ENCODE data around the gene ELP4. TPM values are rescaled to one million over a fixed set of nuclear protein-coding genes. Genes with fewer than 3 reads are reported as not detected.

The ELP4 gene
- total and polyA plus RNA-seq, 7 donors, result 4.2 to 12.9 (median 8.2) TPM

DNA sequence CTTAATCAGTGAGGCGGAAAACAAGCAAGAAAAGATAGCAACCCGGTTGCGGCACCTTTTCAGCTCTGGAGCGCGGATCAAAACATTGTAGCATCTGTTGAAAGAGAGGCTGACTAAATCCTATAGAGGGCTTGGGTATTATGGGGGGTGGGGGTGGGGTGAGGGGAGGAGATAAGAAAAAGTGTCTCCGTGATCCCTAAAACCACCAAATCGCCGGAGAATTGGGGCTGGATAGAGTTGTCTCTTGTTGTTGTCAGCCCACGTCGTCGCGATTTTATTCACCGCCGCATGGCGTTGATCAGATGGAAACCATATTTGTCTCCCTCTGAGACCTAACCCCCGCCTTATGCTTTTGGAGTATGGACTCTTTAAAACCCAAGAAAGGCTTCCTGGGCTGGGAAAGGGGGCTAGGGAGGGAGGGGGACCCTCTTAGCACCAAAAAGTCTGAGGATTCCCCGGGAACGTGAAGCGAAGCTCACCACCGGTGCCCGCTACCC lies 288.5 kb downstream of the ELP4 start:
- WGBS, 3 donors, result 4 to 7% (median 7%) methylated on average over 21 of the region's 21 CpGs

DNA sequence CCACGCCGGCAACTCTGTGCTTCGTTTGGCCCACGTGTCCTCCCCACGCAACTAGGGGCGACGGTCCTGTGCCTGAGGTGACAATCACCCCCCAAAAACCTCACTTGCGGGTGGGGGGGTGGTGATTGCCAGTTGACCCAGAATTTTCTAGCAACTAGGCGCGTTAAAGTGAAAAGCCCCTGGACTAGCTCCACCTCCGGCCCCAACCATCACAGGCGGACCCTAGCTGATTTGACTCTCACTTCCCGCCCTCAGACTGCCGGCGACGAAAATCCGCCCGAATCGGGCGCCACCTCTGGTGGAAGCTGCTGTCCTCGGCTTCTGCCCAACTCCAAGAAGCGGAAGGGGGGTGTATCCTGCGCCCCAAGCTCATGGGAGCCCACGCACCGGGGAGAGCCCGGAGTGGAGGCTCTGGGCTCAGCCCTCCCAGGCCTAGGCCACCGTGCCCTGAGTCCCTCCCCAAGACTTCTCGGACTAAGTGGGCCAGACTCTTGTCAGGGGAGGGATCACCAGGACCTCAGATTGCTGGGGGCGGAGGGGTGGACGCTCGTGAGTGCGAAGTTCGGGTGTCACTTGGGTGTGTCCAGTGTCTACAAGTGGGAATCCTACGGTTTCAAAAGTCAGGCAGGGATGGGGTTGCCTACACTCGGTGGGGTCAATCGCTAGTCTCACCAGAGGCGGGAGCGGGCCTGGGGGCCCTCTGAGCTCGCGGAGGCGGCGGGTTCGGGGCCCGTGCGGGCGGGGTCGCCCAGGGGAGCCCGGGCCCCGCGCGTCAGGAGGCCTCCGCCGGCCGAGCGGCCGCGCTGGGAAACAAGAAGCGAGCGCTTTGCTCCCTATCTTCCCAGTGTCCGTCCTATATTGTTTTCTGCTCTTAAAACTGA lies 289.2 kb downstream of the ELP4 start:
- 2 to 3% (median 3%) methylated on average over 55 to 60 of the region's 60 CpGs for WGBS, 3 donors
- ATAC-seq (peak in 3 of 4 donors; percentile 21 to 58 (median 52)), DNase-seq (peak in 1 of 2 donors; percentile 54)
- no peak overlapping the region for H3K27ac ChIP-seq
- H3K4me1 ChIP-seq, result peaks cover 19% of the 10 kb centered on the region
- H3K9me3 ChIP-seq, result no peaks in the 10 kb centered on the region
- H3K4me3 ChIP-seq, result peak overlapping the region; percentile 54
- TF ChIP-seq, protein P1, sequence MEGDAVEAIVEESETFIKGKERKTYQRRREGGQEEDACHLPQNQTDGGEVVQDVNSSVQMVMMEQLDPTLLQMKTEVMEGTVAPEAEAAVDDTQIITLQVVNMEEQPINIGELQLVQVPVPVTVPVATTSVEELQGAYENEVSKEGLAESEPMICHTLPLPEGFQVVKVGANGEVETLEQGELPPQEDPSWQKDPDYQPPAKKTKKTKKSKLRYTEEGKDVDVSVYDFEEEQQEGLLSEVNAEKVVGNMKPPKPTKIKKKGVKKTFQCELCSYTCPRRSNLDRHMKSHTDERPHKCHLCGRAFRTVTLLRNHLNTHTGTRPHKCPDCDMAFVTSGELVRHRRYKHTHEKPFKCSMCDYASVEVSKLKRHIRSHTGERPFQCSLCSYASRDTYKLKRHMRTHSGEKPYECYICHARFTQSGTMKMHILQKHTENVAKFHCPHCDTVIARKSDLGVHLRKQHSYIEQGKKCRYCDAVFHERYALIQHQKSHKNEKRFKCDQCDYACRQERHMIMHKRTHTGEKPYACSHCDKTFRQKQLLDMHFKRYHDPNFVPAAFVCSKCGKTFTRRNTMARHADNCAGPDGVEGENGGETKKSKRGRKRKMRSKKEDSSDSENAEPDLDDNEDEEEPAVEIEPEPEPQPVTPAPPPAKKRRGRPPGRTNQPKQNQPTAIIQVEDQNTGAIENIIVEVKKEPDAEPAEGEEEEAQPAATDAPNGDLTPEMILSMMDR (IDR thresholded peaks at IDR 0.05), result no peak
- no peaks in the 10 kb centered on the region for H3K36me3 ChIP-seq (ENCODE audit: insufficient read depth in 1 of 2, low read depth in 1 of 2)
- peaks cover 0 to 83% (median 52%) of the 10 kb centered on the region in 3 donors for H3K27me3 ChIP-seq (ENCODE audit: insufficient read depth in 3 of 3, low read length in 2 of 3)
- intact Hi-C loops (cut with DNase I), result loop anchor here in 1 of 2 donors (10.0 kb wide), 1 partner anchor 154 kb away; no protein-coding TSS in a partner anchor

More for the DNA sequence above, 288.5 kb downstream of the ELP4 start:
- TF ChIP-seq, protein P1 (IDR thresholded peaks at IDR 0.05), result no peak
- Histone ChIP-seq H3K4me3 (peak overlapping the region; percentile 54), H3K36me3 (ENCODE audit: insufficient read depth in 1 of 2, low read depth in 1 of 2) (no peaks in the 10 kb centered on the region), H3K9me3 (no peaks in the 10 kb centered on the region), H3K4me1 (peaks cover 19% of the 10 kb centered on the region), H3K27ac (no peak overlapping the region), H3K27me3 (ENCODE audit: insufficient read depth in 3 of 3, low read length in 2 of 3) (peaks cover 0 to 76% (median 46%) of the 10 kb centered on the region in 3 donors)
- ATAC-seq (peak in 1 of 4 donors; percentile 31), DNase-seq (no peak)
- intact Hi-C loops (cut with DNase I), result loop anchor here in 1 of 2 donors (10.0 kb wide), 1 partner anchor 153 kb away; no protein-coding TSS in a partner anchor

DNA sequence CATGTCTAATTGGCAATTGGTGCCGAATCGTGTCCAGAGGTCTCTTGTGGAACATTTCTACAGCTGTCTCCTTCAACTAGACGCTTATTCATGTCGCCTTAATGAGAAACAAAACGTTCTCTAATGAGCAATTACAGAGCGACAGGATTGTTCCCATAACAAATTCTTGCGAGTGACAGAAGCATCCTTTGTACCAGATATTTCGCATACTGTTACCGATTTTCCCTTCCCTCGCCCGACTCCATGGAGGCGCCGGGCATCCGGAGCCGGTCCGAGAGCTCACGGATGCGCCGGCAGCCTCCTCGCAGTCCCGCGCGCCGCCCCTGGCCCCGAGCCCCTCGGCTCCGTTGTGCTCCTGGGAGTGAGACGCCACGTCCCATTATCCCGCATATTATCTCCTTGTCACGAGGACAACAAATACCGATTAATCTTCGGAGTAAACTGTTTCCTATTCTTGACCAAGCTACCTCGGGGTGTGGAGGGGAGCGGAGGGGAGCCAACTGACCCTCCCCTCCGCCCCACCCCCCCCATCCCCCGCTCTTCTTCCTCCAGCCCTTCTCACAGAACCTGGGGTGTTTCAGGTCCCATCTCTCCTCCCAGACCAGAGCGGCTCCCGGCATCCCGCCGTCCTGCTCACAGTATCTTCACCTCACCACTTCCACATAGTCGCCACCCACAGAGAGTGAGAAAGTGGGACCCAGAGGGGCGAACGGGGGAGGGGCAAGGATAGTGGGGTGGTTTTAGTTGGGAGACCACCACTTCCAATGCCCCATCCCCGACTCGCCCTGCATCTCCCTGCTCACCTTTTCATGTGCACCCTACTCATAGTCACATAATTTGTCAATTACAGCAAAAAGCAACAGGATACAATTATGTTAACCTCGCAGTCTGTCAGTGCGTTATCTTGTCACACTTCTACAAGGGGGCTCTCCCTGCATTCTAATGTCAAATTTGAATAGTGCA lies 290.1 kb downstream of the ELP4 start:
- 2 to 4% (median 4%) methylated on average over 45 to 48 of the region's 48 CpGs for WGBS, 3 donors
- TF ChIP-seq, protein P1 (IDR thresholded peaks at IDR 0.05), result no peak
- Histone ChIP-seq H3K27ac (no peak overlapping the region), H3K4me3 (peak overlapping the region; percentile 54), H3K36me3 (ENCODE audit: insufficient read depth in 1 of 2, low read depth in 1 of 2) (no peaks in the 10 kb centered on the region), H3K9me3 (no peaks in the 10 kb centered on the region), H3K27me3 (ENCODE audit: insufficient read depth in 3 of 3, low read length in 2 of 3) (peaks cover 0 to 92% (median 59%) of the 10 kb centered on the region in 3 donors), H3K4me1 (peaks cover 26% of the 10 kb centered on the region)
- DNase-seq, result no peak
- ATAC-seq, result no peak
- intact Hi-C loops (cut with DNase I), result loop anchor here (10.0 kb wide), 1 partner anchor 155 kb away; no protein-coding TSS in a partner anchor

Data from psoas muscle (tissue), 8 donors.